Muscle layer of colon (tissue), 2 donors: ENCODE results near the gene NHERF1.

ENCODE experiments used
- H3K27ac ChIP-seq: one replicate; pipeline ENCODE4 v1.7.0; 2013; ENCODE audit warnings: low read depth, mild to moderate bottlenecking, low read length, moderate library complexity
- H3K27me3 ChIP-seq, 2 donors: one replicate each; pipeline ENCODE4 v1.7.0; 2013; ENCODE audit warnings: low read length in 2 of 2, mild to moderate bottlenecking in 2 of 2; ENCODE audit not compliant: insufficient read depth in 2 of 2, control insufficient read depth in 1 of 2
- H3K36me3 ChIP-seq: one replicate; pipeline ENCODE4 v1.7.0; 2013; ENCODE audit warnings: mild to moderate bottlenecking, low read length; ENCODE audit not compliant: insufficient read depth
- H3K4me1 ChIP-seq: one replicate; pipeline ENCODE4 v1.7.0; 2013; ENCODE audit warnings: mild to moderate bottlenecking, low read length; ENCODE audit not compliant: insufficient read depth
- H3K4me3 ChIP-seq, 2 donors: one replicate each; pipeline ENCODE4 v1.7.0; 2013; ENCODE audit warnings: low read length in 2 of 2, low read depth in 1 of 2, mild to moderate bottlenecking in 1 of 2, moderate library complexity in 1 of 2
- H3K9ac ChIP-seq: one replicate; pipeline ENCODE4 v1.7.0; 2013; ENCODE audit warnings: low read length
- H3K9me3 ChIP-seq: one replicate; pipeline ENCODE4 v1.7.0; 2013; ENCODE audit warnings: mild to moderate bottlenecking, low read length
- donor health status: abdominal sarcoma.
- donor health status: Adenocarcinoma of cecum.

The NHERF1 gene

DNA sequence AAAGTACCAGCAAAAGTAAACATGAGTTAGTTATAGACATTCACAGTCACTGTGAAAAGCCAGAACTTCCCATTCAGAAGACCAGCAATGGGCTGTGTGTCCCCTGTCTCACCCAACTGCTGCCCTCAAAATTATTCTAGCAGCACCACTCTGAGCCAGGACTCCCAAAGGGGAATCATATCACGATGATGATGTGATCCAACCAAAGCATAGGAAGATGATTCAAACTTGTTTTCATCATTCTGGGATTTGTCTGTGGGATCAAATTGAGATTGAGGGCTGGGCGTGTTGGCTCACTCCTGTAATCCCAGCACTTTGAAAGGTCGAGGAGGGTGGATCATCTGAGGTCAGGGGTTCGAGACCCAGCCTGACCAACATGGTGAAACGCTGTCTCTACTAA, 34.1 kb downstream of the NHERF1 start:
- no peak overlapping the region for H3K4me3 ChIP-seq
- H3K9ac ChIP-seq: no peak overlapping the region
- no peaks in the 10 kb centered on the region for H3K4me1 ChIP-seq
- no peaks in the 10 kb centered on the region for H3K27me3 ChIP-seq
- no peak overlapping the region for H3K27ac ChIP-seq
- no peaks in the 10 kb centered on the region for H3K9me3 ChIP-seq
- H3K36me3 ChIP-seq: no peaks in the 10 kb centered on the region

DNA sequence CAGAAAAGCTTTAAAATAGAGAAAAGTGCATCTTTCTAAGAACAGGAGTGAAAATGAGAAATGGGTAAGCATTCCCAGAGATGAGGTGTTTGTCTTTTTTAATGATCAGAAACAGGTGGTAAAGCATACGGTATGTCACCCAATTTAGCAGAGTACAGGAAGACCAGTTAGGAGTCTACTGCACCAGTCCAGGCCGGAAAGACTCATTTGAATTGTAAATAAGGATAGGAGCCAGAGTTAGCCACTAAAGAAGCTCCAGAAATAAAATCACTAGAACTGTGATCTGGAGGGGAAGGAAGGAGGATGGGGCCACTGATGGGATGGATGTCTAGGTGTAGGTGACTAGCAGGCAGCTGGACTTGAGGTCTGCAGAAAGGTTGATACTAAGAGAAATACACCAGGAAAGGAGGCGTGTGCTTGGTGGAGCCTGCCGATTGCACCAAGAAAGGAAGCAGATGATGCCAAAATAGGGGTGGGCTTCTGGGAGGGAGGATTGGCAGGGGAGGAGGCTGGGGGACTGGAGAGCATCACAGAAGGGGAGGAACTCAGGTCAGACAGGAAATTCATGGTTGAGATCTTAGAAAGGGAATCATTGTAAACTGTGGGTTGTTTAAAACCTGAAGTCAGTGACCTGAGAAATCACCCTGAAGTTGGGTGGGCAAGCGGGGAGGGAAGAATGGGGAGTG, 35.8 kb downstream of the NHERF1 start:
- Histone ChIP-seq H3K4me1 (no peaks in the 10 kb centered on the region), H3K27me3 (no peaks in the 10 kb centered on the region), H3K9ac (no peak overlapping the region), H3K9me3 (no peaks in the 10 kb centered on the region), H3K36me3 (no peaks in the 10 kb centered on the region), H3K27ac (no peak overlapping the region), H3K4me3 (no peak overlapping the region)

DNA sequence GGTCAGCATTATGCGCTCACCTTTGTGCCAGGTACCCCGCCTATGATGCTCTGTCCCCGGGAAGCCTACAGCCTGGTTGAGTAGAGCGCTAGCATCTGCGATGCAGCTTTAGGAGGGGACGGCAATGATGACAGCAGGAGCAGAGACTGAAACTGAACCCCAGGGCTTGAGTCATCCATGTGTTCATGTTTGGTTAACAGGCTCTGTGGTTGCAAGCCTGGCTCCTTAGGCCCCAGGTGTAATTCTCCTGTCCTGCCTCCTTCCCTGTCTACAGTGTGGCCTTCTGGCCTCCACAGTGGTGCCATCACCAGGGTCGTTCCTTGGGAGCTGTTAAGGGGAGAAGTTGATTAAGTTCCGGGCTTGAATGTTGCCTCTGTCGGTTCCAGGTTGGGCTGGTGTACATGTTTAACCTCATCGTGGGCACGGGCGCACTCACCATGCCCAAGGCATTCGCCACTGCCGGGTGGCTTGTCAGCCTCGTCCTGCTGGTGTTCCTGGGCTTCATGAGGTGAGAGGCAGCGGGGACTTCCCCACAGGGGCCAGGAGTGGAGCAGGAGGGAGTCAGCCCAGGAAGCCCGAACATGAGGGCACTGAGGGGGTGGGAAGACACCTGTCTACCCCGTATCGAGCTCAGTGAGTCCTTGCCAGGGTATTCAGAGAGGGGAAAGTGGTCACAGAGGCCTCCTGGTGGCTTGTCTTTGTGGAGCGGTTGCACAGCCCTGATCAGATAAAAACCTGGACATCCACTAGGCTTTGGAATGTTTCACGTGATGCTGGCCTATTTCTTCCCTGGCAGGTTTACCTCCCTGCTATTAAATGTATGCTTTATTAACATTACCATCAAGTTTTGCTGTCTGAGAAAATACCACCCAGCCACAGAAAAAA, 36.9 kb downstream of the NHERF1 start:
- no peaks in the 10 kb centered on the region for H3K27me3 ChIP-seq
- no peaks in the 10 kb centered on the region for H3K4me1 ChIP-seq
- no peak overlapping the region for H3K4me3 ChIP-seq
- peaks cover 3% of the 10 kb centered on the region for H3K36me3 ChIP-seq
- no peak overlapping the region for H3K9ac ChIP-seq
- no peak overlapping the region for H3K27ac ChIP-seq
- H3K9me3 ChIP-seq: no peaks in the 10 kb centered on the region

DNA sequence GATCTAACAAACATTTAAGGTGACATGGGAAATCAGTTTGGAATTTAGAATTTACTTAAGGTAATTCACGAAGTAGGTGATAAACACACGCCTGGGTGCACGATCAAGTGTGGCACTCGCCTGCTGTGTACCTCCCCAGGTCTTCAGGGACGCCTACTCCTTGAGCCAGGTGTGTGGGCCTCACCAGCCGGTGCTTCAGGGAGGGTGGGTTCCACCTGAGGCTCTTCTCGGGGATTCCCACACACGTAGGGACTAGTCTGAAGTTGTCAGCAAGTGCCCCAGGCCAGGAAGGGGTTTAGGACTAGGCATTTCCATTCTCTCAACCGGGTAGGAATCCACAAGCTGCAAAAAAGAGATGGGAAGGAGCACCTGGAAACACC, 37.5 kb downstream of the NHERF1 start:
- Histone ChIP-seq H3K27ac (no peak overlapping the region), H3K36me3 (peaks cover 7% of the 10 kb centered on the region), H3K4me1 (no peaks in the 10 kb centered on the region), H3K9me3 (no peaks in the 10 kb centered on the region), H3K4me3 (no peak overlapping the region), H3K27me3 (no peaks in the 10 kb centered on the region), H3K9ac (no peak overlapping the region)

DNA sequence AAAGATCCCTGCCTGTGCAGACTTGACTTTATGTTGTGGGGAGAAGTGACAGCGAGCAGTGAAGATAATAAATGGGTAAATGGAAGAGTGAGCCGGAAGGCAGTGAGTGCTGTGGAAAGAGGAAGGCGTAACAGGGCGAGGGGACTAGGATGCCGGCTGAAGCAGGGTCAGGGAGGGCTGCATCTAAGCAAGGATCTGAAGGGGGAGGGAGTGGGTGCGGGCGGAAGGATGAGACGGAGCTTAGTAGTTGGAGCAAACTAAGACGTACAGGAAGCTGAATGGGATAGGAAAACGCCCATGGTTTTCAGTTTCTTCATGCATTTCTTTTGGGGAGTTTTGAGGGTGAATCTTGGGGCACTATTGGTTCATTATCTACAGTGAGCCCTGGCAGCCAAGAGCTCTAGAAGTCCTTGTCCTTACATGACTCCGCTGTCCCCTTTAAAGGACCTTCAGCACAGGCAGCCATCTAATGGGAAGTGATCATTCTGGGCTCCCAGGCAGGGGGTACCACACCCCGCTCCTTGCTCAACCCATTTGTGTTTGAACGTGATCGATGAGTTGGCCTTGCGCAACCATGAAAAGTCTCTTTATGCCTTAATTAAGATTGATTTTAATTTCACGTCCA, 38.1 kb downstream of the NHERF1 start:
- Histone ChIP-seq H3K27ac (no peak overlapping the region), H3K4me3 (no peak overlapping the region), H3K9me3 (no peaks in the 10 kb centered on the region), H3K27me3 (no peaks in the 10 kb centered on the region), H3K9ac (no peak overlapping the region), H3K36me3 (peaks cover 8% of the 10 kb centered on the region), H3K4me1 (no peaks in the 10 kb centered on the region)

DNA sequence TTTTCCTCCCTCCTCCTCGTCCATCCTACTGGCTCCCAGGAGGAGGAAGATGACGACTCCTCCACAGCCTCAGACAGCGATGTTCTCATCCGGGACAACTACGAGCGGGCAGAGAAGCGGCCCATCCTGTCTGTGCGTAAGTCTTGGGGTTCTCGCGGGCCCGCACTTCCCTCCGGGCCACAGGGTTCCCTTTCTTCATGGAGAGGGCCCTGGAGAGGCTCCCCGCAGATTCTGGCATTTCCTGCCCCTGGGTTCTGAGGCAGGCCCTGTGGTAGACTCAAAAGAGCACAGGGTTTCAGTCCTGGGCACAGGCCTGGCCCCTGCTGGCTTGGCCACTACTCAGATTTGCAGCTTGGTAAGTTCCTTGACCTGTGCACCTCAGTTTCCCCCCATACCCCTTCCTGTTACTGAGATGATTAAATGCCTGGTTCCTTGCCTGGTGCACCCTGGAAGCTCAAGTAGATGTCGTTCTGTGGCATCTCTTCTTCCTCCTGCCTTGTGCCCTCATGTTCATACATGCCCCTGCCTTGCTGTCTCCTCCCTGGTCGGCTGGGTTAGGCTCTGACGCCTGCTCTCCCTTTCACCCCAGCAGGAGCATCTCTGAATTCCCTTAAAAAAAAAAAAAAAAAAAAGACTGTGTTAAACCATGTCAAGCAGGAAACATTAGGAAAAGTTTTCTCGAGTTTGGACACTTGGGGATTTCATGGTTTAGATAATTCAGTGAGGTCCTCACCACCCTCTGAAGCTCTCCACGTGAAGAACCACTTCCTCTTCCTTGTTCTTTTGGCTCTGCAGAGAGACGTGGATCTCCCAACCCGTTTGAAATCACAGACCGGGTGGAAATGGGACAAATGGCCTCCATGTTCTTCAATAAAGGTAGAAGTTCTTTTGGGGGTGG, 42.0 kb downstream of the NHERF1 start:
- H3K4me3 ChIP-seq: no peak overlapping the region
- peaks cover 29% of the 10 kb centered on the region for H3K36me3 ChIP-seq
- H3K27ac ChIP-seq: no peak overlapping the region
- no peak overlapping the region for H3K9ac ChIP-seq
- no peaks in the 10 kb centered on the region for H3K4me1 ChIP-seq
- H3K9me3 ChIP-seq: no peaks in the 10 kb centered on the region
- H3K27me3 ChIP-seq: no peaks in the 10 kb centered on the region

DNA sequence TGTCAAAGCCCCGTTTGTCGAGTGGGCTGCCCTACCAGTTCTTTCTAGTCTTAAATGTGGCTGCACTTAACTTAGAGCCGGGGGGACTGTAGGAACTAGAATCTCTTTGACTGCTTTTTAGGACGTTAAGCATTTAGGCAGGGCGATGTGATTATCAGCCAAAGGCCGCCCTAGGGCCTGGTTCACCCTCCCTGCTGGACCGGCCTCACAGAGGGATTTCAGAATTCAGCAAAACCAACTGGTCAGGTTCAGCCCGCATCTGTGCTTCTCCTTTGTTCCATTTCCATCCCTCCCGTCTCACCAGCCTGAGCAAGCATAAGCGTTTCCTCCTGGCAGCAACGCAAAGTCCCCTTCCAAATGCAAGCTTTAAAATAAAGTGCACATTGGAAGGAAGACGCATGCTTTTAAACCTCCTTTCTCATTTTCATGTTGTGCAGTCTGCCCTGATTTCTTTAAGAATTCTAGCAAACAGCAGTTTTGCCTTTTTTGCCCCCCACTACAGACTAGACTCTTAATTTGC, 44.2 kb downstream of the NHERF1 start:
- Histone ChIP-seq H3K36me3 (peaks cover 34% of the 10 kb centered on the region), H3K4me1 (no peaks in the 10 kb centered on the region), H3K9ac (no peak overlapping the region), H3K27me3 (no peaks in the 10 kb centered on the region), H3K4me3 (no peak overlapping the region), H3K9me3 (no peaks in the 10 kb centered on the region), H3K27ac (no peak overlapping the region)

DNA sequence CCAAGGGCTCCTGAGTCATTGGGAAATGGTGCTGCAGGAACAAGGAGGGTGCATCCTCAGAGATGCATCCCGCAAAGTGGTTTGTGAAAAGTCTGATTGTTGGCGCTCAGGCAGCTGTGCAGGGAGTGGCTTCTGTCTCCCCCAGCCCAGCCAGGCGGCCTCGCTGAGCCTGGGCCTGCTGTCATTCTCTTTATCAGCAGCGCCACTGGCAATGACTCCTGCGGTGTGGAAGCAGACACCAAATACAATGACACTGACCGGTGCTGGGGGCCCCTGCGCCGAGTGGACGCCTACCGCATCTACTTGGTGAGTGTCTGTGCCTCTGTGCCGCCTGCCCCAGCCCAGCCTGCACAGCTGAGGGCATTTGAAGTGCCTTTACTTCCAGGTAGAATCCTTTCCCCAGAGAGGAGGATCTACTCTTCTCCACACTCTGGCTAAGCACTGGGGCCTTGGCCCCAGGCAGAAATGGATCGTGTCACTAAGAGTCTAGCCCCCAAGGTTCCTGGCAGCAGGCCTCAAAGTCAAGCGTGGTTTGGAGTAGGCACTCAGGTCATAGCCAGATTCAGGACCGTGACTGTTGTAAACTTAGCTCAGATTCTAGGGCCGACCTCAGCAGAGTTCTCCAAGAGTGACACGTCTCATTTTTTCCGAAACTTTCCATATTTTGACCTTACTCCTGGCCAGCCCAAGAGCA, 47.0 kb downstream of the NHERF1 start:
- no peaks in the 10 kb centered on the region for H3K9me3 ChIP-seq
- H3K9ac ChIP-seq: no peak overlapping the region
- H3K4me3 ChIP-seq: no peak overlapping the region
- peaks cover 43% of the 10 kb centered on the region for H3K36me3 ChIP-seq
- H3K27me3 ChIP-seq: no peaks in the 10 kb centered on the region
- no peak overlapping the region for H3K27ac ChIP-seq
- H3K4me1 ChIP-seq: no peaks in the 10 kb centered on the region

DNA sequence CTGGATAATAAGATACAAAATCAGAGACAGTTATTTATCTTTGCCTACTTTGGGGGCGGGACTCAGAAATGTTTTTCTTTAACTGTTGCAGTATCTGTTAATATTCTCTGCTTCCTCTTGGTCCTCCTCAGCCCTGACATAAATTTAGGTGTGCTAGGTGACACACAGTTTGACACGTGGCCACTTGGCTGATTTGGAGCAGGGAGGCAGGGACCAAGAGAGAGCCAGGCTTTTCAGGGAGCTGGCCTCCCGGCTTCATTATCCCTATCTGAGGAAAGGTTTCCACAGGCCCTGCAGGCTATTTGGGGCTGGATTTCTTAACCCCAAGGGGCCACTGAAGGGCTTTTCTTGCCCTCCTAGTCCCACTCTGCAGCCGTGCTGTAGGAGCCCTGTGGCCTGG, 47.8 kb downstream of the NHERF1 start:
- Histone ChIP-seq H3K36me3 (peaks cover 38% of the 10 kb centered on the region), H3K27ac (no peak overlapping the region), H3K4me3 (no peak overlapping the region)

DNA sequence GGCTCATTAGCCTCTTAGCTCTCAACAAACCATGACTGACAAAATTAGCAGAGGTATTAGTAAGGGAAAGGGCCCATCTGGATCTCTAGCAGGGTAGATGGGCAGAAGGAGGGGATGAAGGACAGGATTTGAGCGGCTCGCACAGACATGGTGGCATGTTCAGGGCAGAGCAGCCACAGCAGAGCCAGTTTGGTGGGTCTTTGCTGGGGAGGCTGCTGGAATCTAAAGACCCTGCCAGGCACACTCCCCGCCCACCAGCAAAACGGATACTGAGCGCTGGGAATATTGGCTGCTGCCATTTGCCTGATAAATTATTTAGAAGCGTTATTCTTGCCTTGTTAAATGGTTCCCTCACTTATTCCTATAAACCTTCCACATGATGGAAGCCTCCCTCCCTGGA, 48.4 kb downstream of the NHERF1 start:
- no peaks in the 10 kb centered on the region for H3K4me1 ChIP-seq
- no peak overlapping the region for H3K9ac ChIP-seq
- no peaks in the 10 kb centered on the region for H3K27me3 ChIP-seq
- no peak overlapping the region for H3K4me3 ChIP-seq
- H3K9me3 ChIP-seq: no peaks in the 10 kb centered on the region
- H3K36me3 ChIP-seq: peaks cover 38% of the 10 kb centered on the region
- no peak overlapping the region for H3K27ac ChIP-seq

More for the DNA sequence above, 47.8 kb downstream of the NHERF1 start:
- Histone ChIP-seq H3K27me3 (no peaks in the 10 kb centered on the region), H3K9ac (no peak overlapping the region), H3K9me3 (no peaks in the 10 kb centered on the region), H3K4me1 (no peaks in the 10 kb centered on the region)
